Measurements from ENCODE around the gene ROBO1. TPM values are rescaled to one million over a fixed set of nuclear protein-coding genes. Genes with fewer than 3 reads are reported as not detected.

ROBO1 gene
- total and polyA plus RNA-seq, 2 of the 13 experiments (the other 11 are each of a cell fraction or from before 2014, with no cell fraction given), result 52.2 to 71.0 TPM

GRCh38 chr3:78687520-78687919 is 1080.3 kb downstream of the ROBO1 start (continued):
- no peak for TF ChIP-seq ZNF407 (CRISPR knock-in tag; IDR thresholded peaks at IDR 0.05; ENCODE audit: not compliant biosample characterization)
- TF ChIP-seq ZNF232 (CRISPR knock-in tag; IDR thresholded peaks at IDR 0.05; ENCODE audit: borderline replicate concordance), result no peak

- no peak for DNase-seq (ENCODE audit: low spot score)
- Histone ChIP-seq H4K20me1 (ENCODE audit: insufficient read depth, low read length) (no peaks in the 10 kb centered on the region), H2AFZ (ENCODE audit: low read length) (no peak overlapping the region), H3K27me3 (ENCODE audit: control insufficient read depth in 1 of 2, insufficient read depth in 2 of 2, low read length in 2 of 2) (no peaks in the 10 kb centered on the region), H3K4me1 (ENCODE audit: insufficient read depth, low read length) (no peaks in the 10 kb centered on the region), H3K9me3 (ENCODE audit: low read length) (no peaks in the 10 kb centered on the region), H3K27ac (ENCODE audit: extremely low read length, insufficient read depth, low read length) (no peak overlapping the region), H3K9ac (ENCODE audit: insufficient read depth, low read depth, low read length) (no peak overlapping the region), H3K4me3 (replicated peaks in 1 of 3; ENCODE audit: insufficient read depth in 1 of 3, low read depth in 2 of 3, low read length in 3 of 3) (no peak overlapping the region), H3K4me2 (ENCODE audit: low read depth, low read length) (no peak overlapping the region), H3K79me2 (ENCODE audit: insufficient read depth, low read length) (no peaks in the 10 kb centered on the region), H3K36me3 (replicated peaks in 1 of 2; ENCODE audit: control insufficient read depth in 1 of 2, insufficient read depth in 2 of 2, low read length in 2 of 2) (peaks cover 6 to 31% of the 10 kb centered on the region in 2 experiments; a peak in 4 of 5 replicates)
- ATAC-seq, result no peak
- CTCF ChIA-PET (ENCODE audit: low intra/inter-chr PET ratio, low total read pairs), result no interaction called here
- in situ Hi-C loops (cut with HindIII; ENCODE audit: extremely low pct_ligation_motif_present, low pct_unique_long_range_greater_than_20kb), result no loop called here
- FAIRE-seq, result no peak
- BruUV-seq (replicated peaks), result no TSS peak
- 97% methylated on average over 2 of the region's 2 CpGs for WGBS (ENCODE audit: low lambda C conversion rate)
- intact Hi-C loops (cut with micrococcal nuclease; ENCODE audit: unreplicated experiment), result no loop called here
- POLR2A ChIA-PET, result no interaction called here
- TF ChIP-seq ZNF816 (CRISPR knock-in tag; IDR thresholded peaks at IDR 0.05; ENCODE audit: borderline replicate concordance) (no peak), HINFP (CRISPR knock-in tag; IDR thresholded peaks at IDR 0.05; ENCODE audit: low read depth) (no peak), ZNF672 (CRISPR knock-in tag; IDR thresholded peaks at IDR 0.05) (no peak), MXD4 (CRISPR knock-in tag; IDR thresholded peaks at IDR 0.05) (no peak), POGZ (CRISPR knock-in tag; IDR thresholded peaks at IDR 0.05) (no peak), THYN1 (CRISPR knock-in tag; IDR thresholded peaks at IDR 0.05; ENCODE audit: borderline replicate concordance, low read depth) (no peak), NFKB2 (CRISPR knock-in tag; IDR thresholded peaks at IDR 0.05; ENCODE audit: borderline replicate concordance) (no peak), ZNF280D (CRISPR knock-in tag; IDR thresholded peaks at IDR 0.05) (no peak), TOPORS (CRISPR knock-in tag; IDR thresholded peaks at IDR 0.05) (no peak)
Observed at GRCh38 chr3:78683284-78683683, 1084.5 kb downstream of the ROBO1 start.
